KG1 (cell line): ENCODE data around the gene KCTD4.
A peak's percentile ranks its signal among the peaks of the same experiment; 100 is the strongest.
"Not testable (repeated sequence)": the region's sequence is repeated elsewhere in the genome, so short reads cannot be mapped to it uniquely, and the experiment has no call there.

Source experiments
- DNase-seq: peaks from one replicate; lab custom pipeline; 2025; lab: John Stamatoyannopoulos, UW

The KCTD4 gene

DNA sequence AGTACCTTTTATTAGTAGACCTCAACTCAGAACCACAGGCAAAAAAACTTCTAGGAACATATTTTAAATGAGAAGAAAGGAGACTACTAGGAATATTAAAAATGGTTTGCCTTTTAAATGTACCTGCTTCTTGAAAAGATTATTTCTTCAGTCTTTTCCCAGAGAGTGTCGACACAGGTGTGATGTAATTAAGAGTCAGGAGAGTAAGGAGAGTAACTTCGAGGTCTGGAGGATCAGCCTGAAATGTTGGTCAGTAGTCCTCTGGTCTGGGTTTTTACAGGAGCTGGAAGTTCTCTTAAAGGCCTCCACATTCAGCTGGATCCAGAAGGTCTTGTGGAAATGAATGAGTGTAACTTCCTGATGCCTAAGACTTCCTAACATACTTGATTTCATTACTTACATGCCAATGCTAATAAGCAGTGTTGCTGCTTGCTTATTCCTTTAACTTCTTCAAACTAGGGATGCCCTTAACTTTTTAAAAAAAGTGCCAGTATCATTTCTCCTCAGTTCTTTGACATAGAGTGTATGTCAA, at the start of gene KCTD4:
TSS of gene KCTD4 (minus strand) at position 345 of the 532 bp plus-strand sequence. CDS start 6,478 bp downstream, outside the sequence.
- DNase-seq = no peak

DNA sequence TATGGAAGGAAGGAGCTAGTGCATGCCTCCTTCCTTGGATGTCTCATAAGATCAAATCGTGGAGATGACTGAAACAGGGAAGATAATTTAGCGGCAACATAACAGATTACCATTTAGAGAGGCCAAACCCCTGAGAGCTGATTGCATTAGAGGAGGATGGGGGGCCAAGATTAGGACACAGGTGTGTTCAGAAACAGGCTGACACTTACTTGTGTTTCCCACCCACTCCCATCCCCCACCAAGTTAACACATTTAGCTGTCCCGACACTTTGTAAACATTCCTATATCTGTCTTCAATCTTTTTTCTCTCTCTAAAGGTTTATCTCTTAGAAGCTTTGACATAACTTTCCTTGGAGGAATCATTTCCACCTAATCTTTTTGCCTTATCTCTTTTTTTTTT, 48.8 kb upstream of the KCTD4 start:
- no peak for DNase-seq

DNA sequence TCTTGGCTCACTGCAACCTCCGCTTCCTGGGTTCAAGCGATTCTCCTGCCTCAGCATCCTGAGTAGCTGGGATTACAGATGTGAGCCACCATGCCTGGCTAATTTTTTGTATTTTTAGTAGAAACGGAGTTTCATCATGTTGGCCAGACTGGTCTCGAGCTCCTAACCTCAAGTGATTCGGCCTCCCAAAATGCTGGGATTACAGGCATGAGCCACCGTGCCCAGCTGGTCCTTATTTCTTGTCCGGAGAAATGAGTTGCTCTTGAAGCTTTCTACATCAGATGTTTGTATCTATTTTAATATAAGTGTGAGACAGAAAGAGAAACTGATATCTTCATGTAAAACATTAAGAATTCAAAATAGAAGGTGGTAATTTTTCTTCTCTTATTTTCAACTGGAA, 43.9 kb upstream of the KCTD4 start:
- DNase-seq = not testable (repeated sequence)

DNA sequence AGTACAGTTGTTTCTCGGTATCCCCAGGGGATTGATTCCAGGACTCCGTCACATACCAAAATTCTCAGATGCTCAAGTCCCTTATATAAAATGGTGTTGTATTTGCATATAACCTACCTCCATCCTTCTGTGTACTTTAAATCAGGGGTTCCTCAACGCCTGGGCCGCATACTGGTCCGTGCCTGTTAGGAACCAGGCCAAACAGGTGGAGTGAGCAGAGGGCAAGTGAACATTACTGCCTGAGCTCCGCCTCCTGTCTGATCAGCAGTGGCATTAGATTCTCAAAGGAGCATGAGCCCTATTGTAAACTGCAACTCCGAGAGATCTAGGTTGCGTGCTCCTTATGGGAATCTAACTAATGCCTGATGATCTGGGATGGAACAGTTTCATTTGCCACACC, 42.2 kb upstream of the KCTD4 start:
- DNase-seq = no peak

- no peak for DNase-seq
These were observed 41.7 kb upstream of the KCTD4 start for GRCh38 chr13:45242524-45242923.

DNA sequence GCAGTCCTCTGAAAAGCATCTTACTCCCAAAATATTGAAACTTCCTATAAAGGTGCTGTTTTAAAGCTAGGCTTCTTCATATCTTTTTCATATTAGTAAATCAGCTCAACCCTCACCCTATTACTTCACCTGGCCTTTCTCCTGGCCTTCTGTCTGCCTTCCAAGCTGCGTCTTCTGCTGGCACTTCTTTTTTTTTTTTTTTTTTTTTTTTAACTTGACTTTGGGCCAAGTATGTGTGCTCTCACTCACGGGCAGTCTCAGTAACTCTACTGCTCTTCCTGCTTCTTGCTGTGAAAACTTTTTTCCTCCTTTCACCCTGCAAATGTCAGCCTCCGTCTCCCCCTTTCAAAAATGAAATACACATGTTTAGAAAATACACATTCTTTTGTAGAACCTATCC, 41.2 kb upstream of the KCTD4 start:
- DNase-seq = peak; percentile 64

DNA sequence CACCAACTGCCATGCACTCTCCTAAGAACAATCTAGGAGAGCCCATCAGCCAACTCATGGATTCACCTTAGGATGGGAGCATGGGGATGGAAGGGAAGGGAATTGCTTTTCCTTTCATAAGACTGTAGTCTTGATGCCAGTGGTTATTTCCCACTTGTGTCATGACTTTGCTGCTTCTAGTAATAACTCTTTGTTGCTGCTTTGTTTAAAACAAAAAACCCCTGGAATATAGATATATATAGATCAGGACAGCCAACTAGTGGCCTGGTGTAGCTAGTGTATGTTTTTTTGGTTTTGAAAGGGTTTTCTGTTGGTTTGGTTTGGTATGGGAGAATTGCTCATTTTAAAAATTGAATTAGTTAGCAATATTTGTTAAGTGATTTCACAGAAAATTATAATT, 39.3 kb upstream of the KCTD4 start:
- no peak for DNase-seq

- DNase-seq = no peak
These were observed 38.3 kb upstream of the KCTD4 start for GRCh38 chr13:45238945-45239795.

DNA sequence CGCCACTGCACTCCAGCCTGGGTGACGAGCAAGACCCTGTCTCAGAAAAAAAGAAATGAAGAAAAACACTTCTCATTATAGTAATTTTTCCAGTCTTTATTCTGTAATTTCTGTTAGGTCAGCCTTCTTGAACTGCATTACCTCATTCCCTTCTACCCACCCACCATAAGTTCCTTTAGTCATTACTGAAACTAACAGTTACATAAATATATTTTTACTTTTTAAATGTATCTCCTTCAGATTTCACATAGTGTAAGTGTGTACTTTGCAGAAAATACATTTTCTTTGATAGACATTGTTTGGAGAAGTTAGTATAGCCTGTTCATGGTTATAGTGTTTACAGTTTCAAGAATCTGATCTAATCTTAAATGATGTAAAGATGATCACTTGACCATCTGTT, 31.7 kb upstream of the KCTD4 start:
- DNase-seq = no peak

GRCh38 chr13:45231722-45232121, 30.9 kb upstream of the KCTD4 start:
- no peak for DNase-seq

DNA sequence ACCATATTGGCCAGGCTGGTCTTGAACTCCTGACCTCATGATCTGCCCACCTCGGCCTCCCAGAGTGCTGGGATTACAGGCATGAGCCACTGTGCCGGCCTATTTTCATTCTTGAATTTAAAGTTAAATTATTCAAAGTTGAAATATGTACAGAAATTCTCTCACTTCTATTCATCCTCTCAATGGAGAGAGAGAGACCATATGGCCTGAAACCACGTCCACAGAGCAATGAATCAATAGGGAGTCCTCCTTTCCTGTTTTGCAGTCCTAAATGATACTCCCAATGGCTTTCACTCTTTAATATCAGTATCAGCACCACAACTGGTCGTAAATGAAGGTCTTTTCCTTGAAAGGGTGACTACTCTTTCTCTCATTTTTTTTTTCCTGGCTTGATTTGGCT, 30.5 kb upstream of the KCTD4 start:
- DNase-seq = no peak

DNA sequence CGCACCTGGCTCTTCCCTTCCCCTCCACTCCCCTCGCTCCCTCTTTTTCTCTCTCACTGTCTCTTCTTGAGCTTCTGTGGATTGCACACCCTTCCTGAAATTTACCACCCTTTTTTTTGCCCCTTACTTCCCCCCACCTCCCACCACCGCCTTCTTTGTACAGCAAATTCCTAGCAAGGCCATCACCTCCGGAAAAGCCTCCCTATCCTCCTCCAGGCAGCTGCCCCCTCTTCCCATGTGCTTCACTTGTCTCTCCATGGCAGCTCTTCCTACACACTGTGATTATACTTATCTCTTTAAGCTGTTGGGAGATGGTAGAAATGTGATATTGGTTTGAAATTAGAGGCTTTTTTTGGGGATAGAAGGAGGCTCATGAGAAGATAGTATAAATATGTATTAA, 28.3 kb upstream of the KCTD4 start:
- DNase-seq = no peak

GRCh38 chr13:45228002-45228401, 27.2 kb upstream of the KCTD4 start:
- DNase-seq = no peak

- no peak for DNase-seq
These were observed 25.2 kb upstream of the KCTD4 start for GRCh38 chr13:45226024-45226423.

- DNase-seq = no peak
These were observed 24.5 kb upstream of the KCTD4 start for GRCh38 chr13:45225370-45225769.

- no peak for DNase-seq
These were observed 23.3 kb upstream of the KCTD4 start for GRCh38 chr13:45224176-45224575.

DNA sequence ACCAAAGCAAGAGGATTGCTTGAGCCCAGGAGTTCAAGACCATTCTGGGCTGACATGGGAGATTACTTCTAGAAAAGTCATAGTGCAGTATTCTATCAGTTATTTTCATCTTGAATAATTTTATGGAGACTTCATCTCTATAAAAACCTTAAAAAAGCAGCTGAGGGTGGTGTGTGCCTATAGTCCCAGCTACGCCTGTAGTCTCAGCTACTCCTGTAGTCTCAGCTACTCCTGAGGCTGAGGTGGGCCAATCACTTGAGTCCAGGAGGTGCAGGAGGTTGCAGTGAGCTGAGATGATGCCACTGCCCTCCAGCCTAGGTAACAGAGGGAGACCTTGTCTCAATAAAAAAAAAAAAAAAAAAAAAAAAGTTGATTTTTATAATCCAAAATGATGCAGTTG, 22.1 kb upstream of the KCTD4 start:
- no peak for DNase-seq

- no peak for DNase-seq
These were observed 21.7 kb upstream of the KCTD4 start for GRCh38 chr13:45222516-45222915.

DNA sequence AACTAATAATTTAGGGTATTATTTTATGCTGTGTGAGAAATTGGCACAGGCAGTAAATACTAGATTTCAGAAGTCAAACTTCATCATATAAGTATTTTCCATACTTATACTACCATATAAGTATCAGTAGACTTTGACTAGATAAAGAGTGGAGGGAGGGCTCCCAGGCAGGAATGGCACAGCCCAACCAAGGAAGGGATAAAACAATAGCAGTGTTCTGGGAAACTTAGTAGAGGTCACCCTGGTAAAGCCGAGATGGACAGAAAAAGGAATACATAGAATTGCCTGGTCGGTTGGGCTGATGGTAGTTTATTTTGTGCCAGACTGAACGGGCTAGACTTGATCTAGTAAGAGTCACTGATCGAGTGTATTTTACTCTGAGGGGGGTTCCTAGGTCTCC, 19.6 kb upstream of the KCTD4 start:
- no peak for DNase-seq

- DNase-seq = no peak
These were observed 19.1 kb upstream of the KCTD4 start for GRCh38 chr13:45219938-45220375.

GRCh38 chr13:45219123-45219891, 18.5 kb upstream of the KCTD4 start:
- no peak for DNase-seq

DNA sequence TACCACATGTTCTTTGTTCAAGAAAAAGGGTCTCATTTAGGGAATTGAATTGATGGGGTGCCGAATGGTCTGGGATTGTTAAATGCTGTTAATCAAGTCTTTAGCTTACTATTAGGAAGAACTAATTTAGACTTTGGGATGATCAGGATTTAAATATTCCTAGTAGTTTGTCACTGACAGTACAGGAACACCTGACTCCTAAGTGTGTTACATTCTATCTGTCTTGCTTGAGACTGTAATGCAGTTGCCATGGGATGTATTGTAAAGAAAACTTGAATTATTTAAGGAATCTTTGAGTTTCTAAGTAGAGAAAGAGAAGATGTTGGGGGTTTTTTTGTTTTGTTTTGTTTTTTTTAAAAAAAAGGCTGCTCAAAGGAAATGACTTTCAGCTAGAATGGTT, 17.8 kb upstream of the KCTD4 start:
- no peak for DNase-seq

DNA sequence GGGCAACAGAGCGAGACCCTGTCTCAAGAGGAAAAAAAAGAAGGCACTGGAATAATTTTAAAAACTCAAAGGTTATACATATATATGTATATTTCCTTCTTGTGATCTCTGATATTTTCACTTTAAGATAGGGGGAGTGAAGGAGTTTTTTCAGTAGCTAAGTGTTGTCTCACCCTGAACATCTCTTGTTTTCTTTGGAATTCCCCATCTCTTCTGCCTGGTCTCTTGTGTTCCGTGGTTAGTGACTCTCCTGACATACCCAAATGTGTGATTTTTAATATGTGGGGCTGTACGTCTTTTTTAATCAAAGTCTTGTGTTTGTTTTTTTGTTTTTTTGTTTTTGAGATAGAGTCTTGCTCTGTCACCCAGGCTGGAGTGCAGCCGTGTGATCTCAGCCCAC, 15.3 kb upstream of the KCTD4 start:
- DNase-seq = no peak
